ENCODE results near the gene FIBIN. TPM values are rescaled to one million over a fixed set of nuclear protein-coding genes. Genes with fewer than 3 reads are reported as not detected.
A peak's percentile ranks its signal among the peaks of the same experiment; 100 is the strongest.

The FIBIN gene
- total and polyA plus RNA-seq, 4 donors: 1.6 to 3.7 (median 2.2) TPM

GRCh38 chr11:27018902-27019529, 25.1 kb downstream of the FIBIN start:
- no peak overlapping the region for H3K4me3 ChIP-seq (ENCODE audit: low read depth in 1 of 3, low read length in 3 of 3)
- H3K36me3 ChIP-seq (ENCODE audit: control insufficient read depth in 4 of 4, insufficient read depth in 3 of 4, low read depth in 1 of 4, low read length in 3 of 4): no peaks in the 10 kb centered on the region
- no peak overlapping the region for H3K9ac ChIP-seq (ENCODE audit: low read depth in 1 of 2, low read length in 2 of 2)
- no peak overlapping the region for H3K27ac ChIP-seq (ENCODE audit: low read depth in 1 of 2, low read length in 2 of 2)
- H3K4me1 ChIP-seq (ENCODE audit: control insufficient read depth in 4 of 4, insufficient read depth in 4 of 4, low read length in 3 of 4): peaks cover 0 to under 1% (median 0%) of the 10 kb centered on the region in 4 donors
- DNase-seq (ENCODE audit: low spot score): no peak
- TF ChIP-seq CTCF (IDR thresholded peaks at IDR 0.05; ENCODE audit: low read depth, low read length, missing input control) (no peak), ATF3 (IDR thresholded peaks at IDR 0.05) (no peak), YY1 (IDR thresholded peaks at IDR 0.05) (no peak)
- no peaks in the 10 kb centered on the region for H3K27me3 ChIP-seq (ENCODE audit: control insufficient read depth in 4 of 4, insufficient read depth in 4 of 4, low read length in 3 of 4)
- H3K9me3 ChIP-seq (ENCODE audit: control insufficient read depth in 4 of 4, low read length in 3 of 4): no peaks in the 10 kb centered on the region

- 62% methylated on average over 2 of the region's 2 CpGs for WGBS
- H3K9me3 ChIP-seq (ENCODE audit: control insufficient read depth in 4 of 4, low read length in 3 of 4): no peaks in the 10 kb centered on the region
- TF ChIP-seq JUND (IDR thresholded peaks at IDR 0.05): no peak
- no peak for TF ChIP-seq MAX (IDR thresholded peaks at IDR 0.05)
- no peak overlapping the region for H3K9ac ChIP-seq (ENCODE audit: low read depth in 1 of 2, low read length in 2 of 2)
- DNase-seq (ENCODE audit: low spot score): no peak
- H3K27ac ChIP-seq (ENCODE audit: low read depth in 1 of 2, low read length in 2 of 2): no peak overlapping the region
- no peak overlapping the region for H3K4me3 ChIP-seq (ENCODE audit: low read depth in 1 of 3, low read length in 3 of 3)
- H3K36me3 ChIP-seq (ENCODE audit: control insufficient read depth in 4 of 4, insufficient read depth in 3 of 4, low read depth in 1 of 4, low read length in 3 of 4): no peaks in the 10 kb centered on the region
- H3K27me3 ChIP-seq (ENCODE audit: control insufficient read depth in 4 of 4, insufficient read depth in 4 of 4, low read length in 3 of 4): no peaks in the 10 kb centered on the region
- peaks cover 4 to 10% (median 7%) of the 10 kb centered on the region in 4 donors for H3K4me1 ChIP-seq (ENCODE audit: control insufficient read depth in 4 of 4, insufficient read depth in 4 of 4, low read length in 3 of 4)
These were observed 26.8 kb downstream of the FIBIN start for GRCh38 chr11:27020751-27021150.

- no peak overlapping the region for H3K9ac ChIP-seq (ENCODE audit: low read depth in 1 of 2, low read length in 2 of 2)
- peaks cover 4 to 18% (median 16%) of the 10 kb centered on the region in 4 donors for H3K4me1 ChIP-seq (ENCODE audit: control insufficient read depth in 4 of 4, insufficient read depth in 4 of 4, low read length in 3 of 4)
- H3K27me3 ChIP-seq (ENCODE audit: control insufficient read depth in 4 of 4, insufficient read depth in 4 of 4, low read length in 3 of 4): no peaks in the 10 kb centered on the region
- TF ChIP-seq GABPA (IDR thresholded peaks at IDR 0.05 in 1 of 2, conservative IDR thresholded peaks at IDR 0.05 in 1 of 2) (no peak), ATF3 (IDR thresholded peaks at IDR 0.05) (no peak), JUND (IDR thresholded peaks at IDR 0.05) (no peak)
- 95% methylated on average over 1 of the region's 1 CpG for WGBS
- no peaks in the 10 kb centered on the region for H3K36me3 ChIP-seq (ENCODE audit: control insufficient read depth in 4 of 4, insufficient read depth in 3 of 4, low read depth in 1 of 4, low read length in 3 of 4)
- no peak overlapping the region for H3K27ac ChIP-seq (ENCODE audit: low read depth in 1 of 2, low read length in 2 of 2)
- DNase-seq (ENCODE audit: low spot score): no peak
- H3K9me3 ChIP-seq (ENCODE audit: control insufficient read depth in 4 of 4, low read length in 3 of 4): no peaks in the 10 kb centered on the region
- no peak overlapping the region for H3K4me3 ChIP-seq (ENCODE audit: low read depth in 1 of 3, low read length in 3 of 3)
These were observed 28.8 kb downstream of the FIBIN start for GRCh38 chr11:27022659-27023251.

- Histone ChIP-seq H3K4me1 (ENCODE audit: control insufficient read depth in 4 of 4, insufficient read depth in 4 of 4, low read length in 3 of 4) (peaks cover 4 to 18% (median 16%) of the 10 kb centered on the region in 4 donors), H3K27me3 (ENCODE audit: control insufficient read depth in 4 of 4, insufficient read depth in 4 of 4, low read length in 3 of 4) (no peaks in the 10 kb centered on the region), H3K9me3 (ENCODE audit: control insufficient read depth in 4 of 4, low read length in 3 of 4) (no peaks in the 10 kb centered on the region), H3K36me3 (ENCODE audit: control insufficient read depth in 4 of 4, insufficient read depth in 3 of 4, low read depth in 1 of 4, low read length in 3 of 4) (no peaks in the 10 kb centered on the region), H3K4me3 (ENCODE audit: low read depth in 1 of 3, low read length in 3 of 3) (no peak overlapping the region), H3K9ac (ENCODE audit: low read depth in 1 of 2, low read length in 2 of 2) (no peak overlapping the region), H3K27ac (ENCODE audit: low read depth in 1 of 2, low read length in 2 of 2) (no peak overlapping the region)
- 63% methylated on average over 3 of the region's 3 CpGs for WGBS
- TF ChIP-seq ATF3 (IDR thresholded peaks at IDR 0.05): no peak
- TF ChIP-seq RAD21 (IDR thresholded peaks at IDR 0.05): peak in 1 of 2 donors; percentile 26
- peak; percentile 28 to 39 for TF ChIP-seq RXRA (IDR thresholded peaks at IDR 0.05)
- DNase-seq (ENCODE audit: low spot score): no peak
These were observed 31.0 kb downstream of the FIBIN start for GRCh38 chr11:27024865-27025264.

Data from liver (tissue), 9 donors.